Measurements from ENCODE around the gene LZIC. TPM values are rescaled to one million over a fixed set of nuclear protein-coding genes. Genes with fewer than 3 reads are reported as not detected.

LZIC gene
- total RNA-seq, 2 experiments from 2014 or later = 28.7 to 34.0 TPM

DNA sequence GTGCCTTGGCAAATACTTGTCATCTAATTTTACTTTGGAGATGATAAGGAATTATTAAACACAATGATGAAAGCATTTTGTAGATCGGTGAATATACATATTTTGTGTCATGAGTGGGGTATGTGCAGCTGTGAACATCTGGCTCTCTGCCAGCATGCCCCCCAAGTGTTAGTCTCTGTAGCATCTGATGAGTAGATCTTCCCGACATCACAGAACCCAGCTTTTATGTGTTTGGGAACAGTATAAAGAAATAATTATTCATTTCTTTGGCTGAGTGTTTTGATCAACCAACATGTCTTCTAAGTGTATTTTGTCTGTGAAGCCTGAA is 28.6 kb downstream of the LZIC start:
- CTCF ChIA-PET = interaction anchor here (0.6 to 1.4 kb wide), 6 partner anchors 11 to 285 kb away, joined by 3 to 4 read pairs (median 3); no protein-coding TSS in a partner anchor
- POLR2A ChIA-PET = interaction anchor here (0.7 kb wide), 1 partner anchor 515 kb away, joined by 3 read pairs; no protein-coding TSS in a partner anchor

DNA sequence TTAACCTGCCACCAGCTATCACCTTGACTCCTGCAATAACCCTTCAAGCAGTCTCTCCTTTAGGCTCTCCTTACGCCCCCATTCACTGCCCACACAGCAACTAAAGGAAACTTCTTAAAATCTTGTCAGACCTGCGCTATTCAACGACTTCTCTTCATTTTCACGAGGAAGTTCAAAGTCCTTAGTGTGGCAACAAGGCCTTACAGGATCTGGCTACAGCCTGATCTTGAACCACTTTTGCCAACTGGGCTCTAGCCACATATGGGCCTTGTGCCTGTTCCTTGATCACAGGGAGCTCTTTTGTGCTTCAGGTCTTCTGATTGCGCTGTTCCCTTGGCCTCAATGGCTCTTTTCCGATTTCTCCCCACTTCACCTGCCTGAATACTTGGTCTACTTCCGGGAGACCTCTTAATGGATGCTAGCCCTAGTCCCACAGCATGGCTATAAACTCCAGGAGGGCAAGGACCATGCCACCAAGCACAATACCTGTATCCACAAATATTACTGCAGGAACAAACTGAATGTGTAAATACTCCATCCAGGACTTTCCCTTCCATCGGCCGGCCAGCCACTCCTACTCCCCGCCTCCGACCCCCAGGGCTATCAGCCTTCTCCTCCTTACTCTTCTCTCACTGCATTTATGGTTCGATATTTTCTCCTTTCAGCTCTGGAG is 30.8 kb downstream of the LZIC start:
- CTCF ChIA-PET = interaction anchor here (0.9 kb wide), 1 partner anchor 10 kb away, joined by 3 read pairs; no protein-coding TSS in a partner anchor
- POLR2A ChIA-PET = no interaction called here

DNA sequence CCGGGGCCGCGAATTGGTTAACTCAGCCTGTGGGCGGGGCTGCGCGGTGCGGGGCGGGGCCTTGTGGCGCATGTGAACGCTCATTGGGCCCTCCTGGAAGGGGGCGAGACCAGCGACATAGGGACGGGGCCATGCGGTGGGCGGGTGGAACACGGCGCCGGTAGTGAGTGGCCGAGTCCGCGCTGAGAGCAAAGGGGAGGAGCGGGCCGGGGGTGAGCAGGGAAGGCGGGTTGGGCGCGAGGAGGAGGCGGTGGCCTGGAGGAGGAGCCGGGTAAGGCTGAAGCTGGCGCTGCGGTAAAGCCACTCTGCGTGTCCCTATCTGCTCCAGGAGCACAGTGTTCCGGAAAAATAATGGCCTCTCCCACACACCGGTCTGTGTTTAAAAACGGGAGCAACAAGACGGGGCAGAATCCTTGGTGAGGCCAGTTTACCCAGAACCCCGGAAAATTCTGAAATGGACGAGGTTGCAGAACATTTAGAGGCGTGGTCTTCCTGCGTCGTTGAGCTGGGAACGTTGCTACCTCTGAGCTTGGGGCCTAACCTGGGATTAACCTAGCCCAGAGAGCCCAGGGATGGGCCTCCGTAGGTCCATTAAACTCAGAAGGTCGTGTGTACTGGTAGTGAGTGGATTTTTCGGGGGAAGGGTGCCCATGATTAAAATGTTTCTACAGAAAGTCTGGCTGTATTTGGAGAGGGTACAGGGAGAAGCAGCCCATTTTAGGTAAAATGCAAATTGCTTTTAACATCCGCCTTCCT is 32.6 kb downstream of the LZIC start:
- ChIA-PET CTCF (interaction anchor here (0.6 kb wide), 2 partner anchors 38 to 519 kb away, joined by 3 read pairs; partner anchors contain the start of gene CENPS), POLR2A (interaction anchor here (0.5 to 1.0 kb wide), 3 partner anchors 29 to 288 kb away, joined by 3 to 10 read pairs (median 4); partner anchors contain the start of genes LZIC and NMNAT1)

- POLR2A ChIA-PET = interaction anchor here (0.6 kb wide), 1 partner anchor 1054 kb away, joined by 5 read pairs; no protein-coding TSS in a partner anchor
- CTCF ChIA-PET = no interaction called here
Observed at GRCh38 chr1:9910076-9910422, 33.1 kb downstream of the LZIC start, which contains the start of gene CTNNBIP1. Gene CTNNBIP1 (minus strand): TSS chr1:9910269. CDS start chr1:9872064, 38,205 bp downstream.

- CTCF ChIA-PET = no interaction called here
- POLR2A ChIA-PET = interaction anchor here (0.6 to 1.4 kb wide), 2 partner anchors 34 to 1054 kb away, joined by 5 to 6 read pairs; partner anchors contain the start of genes LZIC and NMNAT1
Observed at GRCh38 chr1:9909234-9910046, 33.8 kb downstream of the LZIC start.

DNA sequence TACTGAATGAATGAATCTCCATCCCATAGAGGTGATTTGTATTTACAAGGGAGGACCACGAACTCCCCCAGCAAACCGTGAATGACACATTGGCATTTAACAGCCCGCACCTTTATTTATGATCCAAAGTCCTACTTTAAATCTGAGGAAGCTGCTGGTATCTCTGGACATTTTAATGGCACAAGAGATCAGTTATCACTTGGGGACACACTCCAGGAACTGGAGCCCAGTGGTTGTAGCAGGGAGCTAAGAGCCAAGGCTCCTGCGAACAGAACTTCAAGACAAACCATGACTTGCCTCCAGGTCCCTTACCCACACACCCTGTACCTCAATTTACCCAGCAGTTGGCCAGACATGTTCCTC is 34.3 kb downstream of the LZIC start:
- POLR2A ChIA-PET = interaction anchor here (1.4 kb wide), 1 partner anchor 34 kb away, joined by 6 read pairs; the partner anchor contains the start of genes LZIC and NMNAT1

GRCh38 chr1:9907441-9907840 is 35.8 kb downstream of the LZIC start:
- CTCF ChIA-PET = interaction anchor here (0.5 to 1.7 kb wide), 5 partner anchors 9 to 453 kb away, joined by 3 to 7 read pairs (median 4); no protein-coding TSS in a partner anchor

More for the DNA sequence above, 34.3 kb downstream of the LZIC start:
- CTCF ChIA-PET = no interaction called here

DNA sequence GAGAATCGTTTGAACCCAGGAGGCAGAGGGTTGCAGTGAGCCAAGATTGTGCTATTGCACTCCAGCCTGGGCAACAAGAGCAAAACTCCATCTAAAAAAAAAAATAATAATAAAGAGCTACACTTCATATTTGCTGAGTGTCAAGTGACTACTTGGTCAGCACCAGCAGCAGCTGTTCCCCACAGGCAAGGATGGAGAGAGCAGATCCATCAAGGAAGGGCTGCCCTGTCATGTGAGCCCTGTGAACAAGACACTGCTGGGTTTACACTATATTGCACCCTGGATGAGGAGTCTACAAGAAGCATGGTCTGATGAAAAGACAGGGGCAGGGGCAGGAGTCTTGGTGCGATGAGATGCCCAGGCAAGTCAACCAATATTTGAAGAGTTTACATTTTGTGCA is 36.7 kb downstream of the LZIC start:
- POLR2A ChIA-PET = no interaction called here

More at GRCh38 chr1:9907441-9907840, 35.8 kb downstream of the LZIC start:
- POLR2A ChIA-PET = no interaction called here

DNA sequence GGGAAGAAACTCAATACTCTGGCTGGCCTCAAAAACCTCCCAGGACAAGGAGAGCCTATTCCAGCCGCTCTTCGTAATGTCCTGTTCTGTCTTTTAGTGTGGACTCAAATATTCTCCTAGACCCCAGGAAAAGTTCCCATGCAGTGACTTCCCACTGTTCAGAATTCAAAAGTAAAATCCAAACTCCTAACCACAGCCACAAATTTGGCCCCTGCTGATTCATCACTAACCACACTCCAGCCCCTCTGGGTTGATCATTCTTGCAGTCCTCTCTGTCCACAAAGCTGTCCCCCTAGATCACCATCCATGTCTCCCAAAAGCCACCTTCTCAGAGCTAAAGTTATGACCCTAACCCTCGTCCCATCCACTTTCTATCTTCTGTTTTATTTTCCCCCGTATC is 38.2 kb downstream of the LZIC start:
- POLR2A ChIA-PET = interaction anchor here (0.6 kb wide), 1 partner anchor 21 kb away, joined by 7 read pairs; no protein-coding TSS in a partner anchor

More for the DNA sequence above, 36.7 kb downstream of the LZIC start:
- CTCF ChIA-PET = interaction anchor here (0.8 to 1.7 kb wide), 2 partner anchors 24 to 31 kb away, joined by 3 to 5 read pairs; no protein-coding TSS in a partner anchor

GRCh38 chr1:9904596-9904995 is 38.6 kb downstream of the LZIC start:
- POLR2A ChIA-PET = interaction anchor here (0.6 kb wide), 1 partner anchor 21 kb away, joined by 7 read pairs; no protein-coding TSS in a partner anchor
- CTCF ChIA-PET = interaction anchor here (1.5 to 2.1 kb wide), 5 partner anchors 12 to 278 kb away, joined by 4 to 8 read pairs (median 6); partner anchors contain the start of genes LZIC and NMNAT1

More for the DNA sequence above, 38.2 kb downstream of the LZIC start:
- CTCF ChIA-PET = interaction anchor here (0.7 to 1.9 kb wide), 5 partner anchors 12 to 176 kb away, joined by 3 to 8 read pairs (median 4); partner anchors contain the start of genes LZIC and NMNAT1

GRCh38 chr1:9903801-9904527 is 39.2 kb downstream of the LZIC start:
- POLR2A ChIA-PET = interaction anchor here (0.5 to 1.0 kb wide), 6 partner anchors 10 to 377 kb away, joined by 3 to 7 read pairs (median 4); no protein-coding TSS in a partner anchor

DNA sequence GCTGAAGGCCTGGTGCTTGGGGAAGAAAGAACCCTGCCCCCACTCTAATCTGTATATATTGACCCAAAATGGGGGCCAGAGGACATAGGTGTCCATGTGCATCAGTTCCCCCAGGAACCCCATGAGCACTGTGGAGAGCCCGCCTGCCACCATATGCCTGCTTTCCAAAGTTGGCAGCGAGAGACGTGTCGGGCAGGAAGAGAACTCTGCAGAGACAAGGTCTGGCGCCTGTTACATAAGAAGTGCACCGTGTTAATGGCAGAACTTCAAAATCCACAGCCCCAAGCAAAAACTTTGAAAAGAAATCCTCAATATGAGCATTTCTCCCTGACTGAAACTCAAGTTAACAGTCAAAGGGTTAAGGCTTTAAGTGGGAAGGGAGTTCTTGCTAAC is 41.1 kb downstream of the LZIC start:
- CTCF ChIA-PET = interaction anchor here (0.6 kb wide), 1 partner anchor 395 kb away, joined by 5 read pairs; no protein-coding TSS in a partner anchor

More at GRCh38 chr1:9903801-9904527, 39.2 kb downstream of the LZIC start:
- CTCF ChIA-PET = interaction anchor here (0.7 to 2.1 kb wide), 5 partner anchors 10 to 277 kb away, joined by 3 to 8 read pairs (median 6); partner anchors contain the start of genes LZIC and NMNAT1

GRCh38 chr1:9901148-9902059 is 41.8 kb downstream of the LZIC start:
- ChIA-PET POLR2A (no interaction called here), CTCF (interaction anchor here (0.6 kb wide), 1 partner anchor 395 kb away, joined by 5 read pairs; no protein-coding TSS in a partner anchor)

More for the DNA sequence above, 41.1 kb downstream of the LZIC start:
- POLR2A ChIA-PET = no interaction called here

DNA sequence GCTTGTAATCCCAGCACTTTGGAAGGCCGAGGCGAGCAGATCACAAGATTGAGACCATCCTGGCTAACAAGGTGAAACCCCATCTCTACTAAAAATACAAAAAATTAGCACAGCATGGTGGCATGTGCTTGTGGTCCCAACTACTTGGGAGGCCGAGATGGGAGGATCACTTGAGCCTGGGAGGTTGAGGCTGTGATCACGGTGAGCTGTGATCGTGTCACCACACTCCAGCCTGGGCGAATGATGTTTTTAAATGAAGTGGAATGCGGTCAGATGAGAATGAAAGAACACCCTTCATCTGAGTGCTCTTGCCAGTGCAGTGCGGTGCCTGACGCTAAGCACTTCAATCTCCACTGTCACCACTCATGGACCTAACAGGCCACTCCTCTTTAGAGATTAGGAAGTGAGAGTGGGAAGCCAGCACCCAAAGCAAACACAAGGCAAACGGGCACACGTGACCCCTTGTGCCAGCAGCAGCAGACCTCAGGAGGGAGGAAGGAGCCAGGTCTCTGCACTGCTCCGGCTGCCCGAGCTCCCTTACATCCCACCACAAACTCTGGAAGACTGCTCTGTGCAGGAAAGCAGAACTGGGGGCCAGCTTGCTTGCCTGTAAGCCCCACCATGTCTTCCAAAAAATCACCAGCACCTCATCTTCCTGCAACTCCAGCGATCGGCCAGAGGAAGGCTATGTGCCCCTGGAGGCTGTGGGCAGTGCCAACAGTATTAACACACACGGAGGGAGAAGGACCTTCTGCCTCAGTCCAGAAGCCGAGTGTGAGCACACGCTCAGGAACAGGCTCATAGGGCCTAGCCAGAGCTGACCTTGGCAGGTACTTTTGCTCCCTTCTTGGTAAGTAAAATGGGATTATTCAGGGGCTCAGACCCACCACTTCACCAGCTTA is 42.8 kb downstream of the LZIC start:
- CTCF ChIA-PET = interaction anchor here (0.7 to 0.8 kb wide), 2 partner anchors 67 to 115 kb away, joined by 3 read pairs; no protein-coding TSS in a partner anchor
- POLR2A ChIA-PET = interaction anchor here (0.7 kb wide), 1 partner anchor 274 kb away, joined by 4 read pairs; no protein-coding TSS in a partner anchor

- CTCF ChIA-PET = interaction anchor here (1.0 kb wide), 1 partner anchor 9 kb away, joined by 5 read pairs; no protein-coding TSS in a partner anchor
- POLR2A ChIA-PET = no interaction called here
Observed at GRCh38 chr1:9894115-9894514, 49.1 kb downstream of the LZIC start.

Data from activated CD8-positive, alpha-beta memory T cell treated with anti-CD3 and anti-CD28 coated beads for 36 hours (primary cell).